Measurements from ENCODE around the gene DENND1A.
"Not testable (repeated sequence)": the region's sequence is repeated elsewhere in the genome, so short reads cannot be mapped to it uniquely, and the experiment has no call there.

DENND1A gene

GRCh38 chr9:123952641-123953495 lies 22.9 kb upstream of the DENND1A start:
- Mint-ChIP-seq H3K4me1 (peaks cover 19% of the 10 kb centered on the region), H3K36me3 (ENCODE audit: low read depth) (no peaks in the 10 kb centered on the region), H3K27me3 (ENCODE audit: low read depth, poor library complexity) (peaks cover 21% of the 10 kb centered on the region), H3K4me3 (no peak overlapping the region), H3K9me3 (peaks cover 5% of the 10 kb centered on the region), H3K27ac (no peak overlapping the region)
- no peak for DNase-seq
- no peak for TF ChIP-seq CTCF (IDR thresholded peaks at IDR 0.05)

GRCh38 chr9:123948286-123948685 lies 18.4 kb upstream of the DENND1A start:
- Mint-ChIP-seq H3K4me1 (peaks cover 19% of the 10 kb centered on the region), H3K27ac (no peak overlapping the region), H3K4me3 (no peak overlapping the region), H3K27me3 (ENCODE audit: low read depth, poor library complexity) (peaks cover 27% of the 10 kb centered on the region), H3K36me3 (ENCODE audit: low read depth) (no peaks in the 10 kb centered on the region), H3K9me3 (peaks cover 5% of the 10 kb centered on the region)
- no peak for DNase-seq
- TF ChIP-seq CTCF (IDR thresholded peaks at IDR 0.05), result no peak

GRCh38 chr9:123947326-123947725 lies 17.4 kb upstream of the DENND1A start:
- H3K9me3 Mint-ChIP-seq, result peaks cover 5% of the 10 kb centered on the region
- H3K4me1 Mint-ChIP-seq, result peaks cover 12% of the 10 kb centered on the region
- TF ChIP-seq CTCF (IDR thresholded peaks at IDR 0.05), result no peak
- H3K4me3 Mint-ChIP-seq, result no peak overlapping the region
- no peaks in the 10 kb centered on the region for H3K36me3 Mint-ChIP-seq (ENCODE audit: low read depth)
- H3K27me3 Mint-ChIP-seq (ENCODE audit: low read depth, poor library complexity), result peaks cover 23% of the 10 kb centered on the region
- DNase-seq, result no peak
- H3K27ac Mint-ChIP-seq, result no peak overlapping the region

GRCh38 chr9:123946101-123946821 lies 16.3 kb upstream of the DENND1A start:
- H3K4me1 Mint-ChIP-seq, result peaks cover 12% of the 10 kb centered on the region
- peaks cover 17% of the 10 kb centered on the region for H3K27me3 Mint-ChIP-seq (ENCODE audit: low read depth, poor library complexity)
- H3K27ac Mint-ChIP-seq, result peak overlapping the region; percentile 31
- no peaks in the 10 kb centered on the region for H3K36me3 Mint-ChIP-seq (ENCODE audit: low read depth)
- H3K4me3 Mint-ChIP-seq, result no peak overlapping the region
- DNase-seq, result no peak
- no peak for TF ChIP-seq CTCF (IDR thresholded peaks at IDR 0.05)
- H3K9me3 Mint-ChIP-seq, result peaks cover 5% of the 10 kb centered on the region

- Mint-ChIP-seq H3K27me3 (ENCODE audit: low read depth, poor library complexity) (peaks cover 12% of the 10 kb centered on the region), H3K9me3 (no peaks in the 10 kb centered on the region), H3K27ac (no peak overlapping the region), H3K36me3 (ENCODE audit: low read depth) (no peaks in the 10 kb centered on the region), H3K4me1 (peaks cover 12% of the 10 kb centered on the region), H3K4me3 (no peak overlapping the region)
- DNase-seq, result no peak
- no peak for TF ChIP-seq CTCF (IDR thresholded peaks at IDR 0.05)
Observed at GRCh38 chr9:123945532-123945931, 15.6 kb upstream of the DENND1A start.

GRCh38 chr9:123944464-123944863 lies 14.5 kb upstream of the DENND1A start:
- DNase-seq; H3K9me3 Mint-ChIP-seq; H3K4me3 Mint-ChIP-seq; H3K27ac Mint-ChIP-seq; H3K36me3 Mint-ChIP-seq (ENCODE audit: low read depth): not testable (repeated sequence)
- Mint-ChIP-seq H3K4me1 (peaks cover 12% of the 10 kb centered on the region), H3K27me3 (ENCODE audit: low read depth, poor library complexity) (peaks cover 15% of the 10 kb centered on the region)
